ENCODE data around the gene OVCH2. TPM values are rescaled to one million over a fixed set of nuclear protein-coding genes. Genes with fewer than 3 reads are reported as not detected.

The OVCH2 gene
- total RNA-seq = not detected in 2 replicates

GRCh38 chr11:7706377-7706776, at the start of gene OVCH2:
TSS of gene OVCH2 (minus strand) at chr11:7706477. CDS start at chr11:7706394, 83 bp downstream.

GRCh38 chr11:7672960-7673723, 33.1 kb downstream of the OVCH2 start, which contains the start of gene CYB5R2:
TSS of gene CYB5R2 (minus strand) at chr11:7673500. CDS start at chr11:7672825, 675 bp downstream.

Other genes with a start within 250 kb of the OVCH2 start
- gene OLFML1, start 221.0 kb downstream of the OVCH2 start, total RNA-seq = 7.1 and 16.4 TPM in 2 replicates
- 7.6 and 14.8 TPM in 2 replicates for gene PPFIBP2, start 192.5 kb downstream of the OVCH2 start, total RNA-seq
- gene CYB5R2, start 33.0 kb downstream of the OVCH2 start, total RNA-seq = 4.4 and 5.5 TPM in 2 replicates
- not detected in 2 replicates for gene OR5P2, start 90.5 kb upstream of the OVCH2 start, total RNA-seq
- gene OR5P3, start 124.4 kb upstream of the OVCH2 start, total RNA-seq = not detected in 2 replicates
- gene OR10A6, start 224.8 kb upstream of the OVCH2 start, total RNA-seq = not detected in 2 replicates
- not detected in 2 replicates for gene OR10A3, start 235.2 kb upstream of the OVCH2 start, total RNA-seq